ENCODE data around the gene CNGA2.

Gene CNGA2

GRCh38 chrX:151736685-151737084 is 2.1 kb downstream of the CNGA2 start:
- H3K9me3 ChIP-seq (ENCODE audit: low read length): no peaks in the 10 kb centered on the region
- H3K4me3 ChIP-seq (ENCODE audit: low read depth in 1 of 2, low read length in 2 of 2): no peak overlapping the region
- peaks cover 5 to 9% of the 10 kb centered on the region in 2 donors for H3K27me3 ChIP-seq (ENCODE audit: control insufficient read depth in 1 of 2, insufficient read depth in 2 of 2, low read length in 2 of 2)
- H3K36me3 ChIP-seq (ENCODE audit: insufficient read depth, low read length): no peaks in the 10 kb centered on the region
- H3K9ac ChIP-seq (ENCODE audit: low read length): no peak overlapping the region
- no peaks in the 10 kb centered on the region for H3K4me1 ChIP-seq (ENCODE audit: insufficient read depth, low read length)
- no peak overlapping the region for H3K27ac ChIP-seq (ENCODE audit: low read depth, low read length)

GRCh38 chrX:151737494-151737893 is 2.9 kb downstream of the CNGA2 start:
- Histone ChIP-seq H3K4me1 (ENCODE audit: insufficient read depth, low read length) (no peaks in the 10 kb centered on the region), H3K9ac (ENCODE audit: low read length) (no peak overlapping the region), H3K27me3 (ENCODE audit: control insufficient read depth in 1 of 2, insufficient read depth in 2 of 2, low read length in 2 of 2) (peaks cover 5% of the 10 kb centered on the region in 2 donors), H3K9me3 (ENCODE audit: low read length) (no peaks in the 10 kb centered on the region), H3K27ac (ENCODE audit: low read depth, low read length) (no peak overlapping the region), H3K4me3 (ENCODE audit: low read depth in 1 of 2, low read length in 2 of 2) (no peak overlapping the region), H3K36me3 (ENCODE audit: insufficient read depth, low read length) (no peaks in the 10 kb centered on the region)

GRCh38 chrX:151738751-151739150 is 4.2 kb downstream of the CNGA2 start:
- no peaks in the 10 kb centered on the region for H3K4me1 ChIP-seq (ENCODE audit: insufficient read depth, low read length)
- H3K9me3 ChIP-seq (ENCODE audit: low read length): no peaks in the 10 kb centered on the region
- H3K27ac ChIP-seq (ENCODE audit: low read depth, low read length): no peak overlapping the region
- H3K4me3 ChIP-seq (ENCODE audit: low read depth in 1 of 2, low read length in 2 of 2): no peak overlapping the region
- H3K9ac ChIP-seq (ENCODE audit: low read length): no peak overlapping the region
- peaks cover 5% of the 10 kb centered on the region in 2 donors for H3K27me3 ChIP-seq (ENCODE audit: control insufficient read depth in 1 of 2, insufficient read depth in 2 of 2, low read length in 2 of 2)
- no peaks in the 10 kb centered on the region for H3K36me3 ChIP-seq (ENCODE audit: insufficient read depth, low read length)

- Histone ChIP-seq H3K27ac (ENCODE audit: low read depth, low read length) (no peak overlapping the region), H3K9ac (ENCODE audit: low read length) (no peak overlapping the region), H3K9me3 (ENCODE audit: low read length) (no peaks in the 10 kb centered on the region), H3K4me3 (ENCODE audit: low read depth in 1 of 2, low read length in 2 of 2) (no peak overlapping the region), H3K4me1 (ENCODE audit: insufficient read depth, low read length) (no peaks in the 10 kb centered on the region), H3K36me3 (ENCODE audit: insufficient read depth, low read length) (no peaks in the 10 kb centered on the region), H3K27me3 (ENCODE audit: control insufficient read depth in 1 of 2, insufficient read depth in 2 of 2, low read length in 2 of 2) (peaks cover 0 to 5% of the 10 kb centered on the region in 2 donors)
These were observed 7.1 kb downstream of the CNGA2 start for GRCh38 chrX:151741606-151742005.

GRCh38 chrX:151742311-151742710 is 7.8 kb downstream of the CNGA2 start:
- Histone ChIP-seq H3K27ac (ENCODE audit: low read depth, low read length) (no peak overlapping the region), H3K27me3 (ENCODE audit: control insufficient read depth in 1 of 2, insufficient read depth in 2 of 2, low read length in 2 of 2) (peaks cover 0 to 5% of the 10 kb centered on the region in 2 donors), H3K4me1 (ENCODE audit: insufficient read depth, low read length) (no peaks in the 10 kb centered on the region), H3K9ac (ENCODE audit: low read length) (no peak overlapping the region), H3K36me3 (ENCODE audit: insufficient read depth, low read length) (no peaks in the 10 kb centered on the region), H3K9me3 (ENCODE audit: low read length) (no peaks in the 10 kb centered on the region), H3K4me3 (ENCODE audit: low read depth in 1 of 2, low read length in 2 of 2) (no peak overlapping the region)

GRCh38 chrX:151743651-151744470 is 9.3 kb downstream of the CNGA2 start:
- Histone ChIP-seq H3K27ac (ENCODE audit: low read depth, low read length) (no peak overlapping the region), H3K27me3 (ENCODE audit: control insufficient read depth in 1 of 2, insufficient read depth in 2 of 2, low read length in 2 of 2) (peaks cover 0 to 5% of the 10 kb centered on the region in 2 donors), H3K36me3 (ENCODE audit: insufficient read depth, low read length) (no peaks in the 10 kb centered on the region), H3K9ac (ENCODE audit: low read length) (no peak overlapping the region), H3K9me3 (ENCODE audit: low read length) (no peaks in the 10 kb centered on the region), H3K4me3 (ENCODE audit: low read depth in 1 of 2, low read length in 2 of 2) (no peak overlapping the region), H3K4me1 (ENCODE audit: insufficient read depth, low read length) (no peaks in the 10 kb centered on the region)

GRCh38 chrX:151745651-151746050 is 11.1 kb downstream of the CNGA2 start:
- H3K27me3 ChIP-seq (ENCODE audit: control insufficient read depth in 1 of 2, insufficient read depth in 2 of 2, low read length in 2 of 2): no peaks in the 10 kb centered on the region
- H3K27ac ChIP-seq (ENCODE audit: low read depth, low read length): no peak overlapping the region
- no peak overlapping the region for H3K9ac ChIP-seq (ENCODE audit: low read length)
- H3K9me3 ChIP-seq (ENCODE audit: low read length): no peaks in the 10 kb centered on the region
- H3K36me3 ChIP-seq (ENCODE audit: insufficient read depth, low read length): no peaks in the 10 kb centered on the region
- no peaks in the 10 kb centered on the region for H3K4me1 ChIP-seq (ENCODE audit: insufficient read depth, low read length)
- H3K4me3 ChIP-seq (ENCODE audit: low read depth in 1 of 2, low read length in 2 of 2): no peak overlapping the region

GRCh38 chrX:151746502-151746901 is 12.0 kb downstream of the CNGA2 start:
- Histone ChIP-seq H3K27me3 (ENCODE audit: control insufficient read depth in 1 of 2, insufficient read depth in 2 of 2, low read length in 2 of 2) (peaks cover 0 to 5% of the 10 kb centered on the region in 2 donors), H3K9me3 (ENCODE audit: low read length) (no peaks in the 10 kb centered on the region), H3K9ac (ENCODE audit: low read length) (no peak overlapping the region), H3K4me3 (ENCODE audit: low read depth in 1 of 2, low read length in 2 of 2) (no peak overlapping the region), H3K4me1 (ENCODE audit: insufficient read depth, low read length) (no peaks in the 10 kb centered on the region), H3K36me3 (ENCODE audit: insufficient read depth, low read length) (no peaks in the 10 kb centered on the region), H3K27ac (ENCODE audit: low read depth, low read length) (no peak overlapping the region)

GRCh38 chrX:151750511-151750910 is 16.0 kb downstream of the CNGA2 start:
- no peaks in the 10 kb centered on the region for H3K36me3 ChIP-seq (ENCODE audit: insufficient read depth, low read length)
- no peak overlapping the region for H3K9ac ChIP-seq (ENCODE audit: low read length)
- peaks cover 4 to 10% of the 10 kb centered on the region in 2 donors for H3K27me3 ChIP-seq (ENCODE audit: control insufficient read depth in 1 of 2, insufficient read depth in 2 of 2, low read length in 2 of 2)
- no peak overlapping the region for H3K27ac ChIP-seq (ENCODE audit: low read depth, low read length)
- H3K4me3 ChIP-seq (ENCODE audit: low read depth in 1 of 2, low read length in 2 of 2): no peak overlapping the region
- H3K9me3 ChIP-seq (ENCODE audit: low read length): no peaks in the 10 kb centered on the region
- no peaks in the 10 kb centered on the region for H3K4me1 ChIP-seq (ENCODE audit: insufficient read depth, low read length)

GRCh38 chrX:151752847-151753246 is 18.3 kb downstream of the CNGA2 start:
- no peaks in the 10 kb centered on the region for H3K36me3 ChIP-seq (ENCODE audit: insufficient read depth, low read length)
- no peaks in the 10 kb centered on the region for H3K9me3 ChIP-seq (ENCODE audit: low read length)
- H3K4me1 ChIP-seq (ENCODE audit: insufficient read depth, low read length): no peaks in the 10 kb centered on the region
- H3K9ac ChIP-seq (ENCODE audit: low read length): no peak overlapping the region
- no peak overlapping the region for H3K27ac ChIP-seq (ENCODE audit: low read depth, low read length)
- no peak overlapping the region for H3K4me3 ChIP-seq (ENCODE audit: low read depth in 1 of 2, low read length in 2 of 2)
- peaks cover 10 to 11% of the 10 kb centered on the region in 2 donors for H3K27me3 ChIP-seq (ENCODE audit: control insufficient read depth in 1 of 2, insufficient read depth in 2 of 2, low read length in 2 of 2)

- H3K27me3 ChIP-seq (ENCODE audit: control insufficient read depth in 1 of 2, insufficient read depth in 2 of 2, low read length in 2 of 2): peaks cover 10 to 11% of the 10 kb centered on the region in 2 donors
- H3K9ac ChIP-seq (ENCODE audit: low read length): no peak overlapping the region
- H3K4me1 ChIP-seq (ENCODE audit: insufficient read depth, low read length): no peaks in the 10 kb centered on the region
- no peak overlapping the region for H3K4me3 ChIP-seq (ENCODE audit: low read depth in 1 of 2, low read length in 2 of 2)
- no peak overlapping the region for H3K27ac ChIP-seq (ENCODE audit: low read depth, low read length)
- H3K36me3 ChIP-seq (ENCODE audit: insufficient read depth, low read length): no peaks in the 10 kb centered on the region
- no peaks in the 10 kb centered on the region for H3K9me3 ChIP-seq (ENCODE audit: low read length)
These were observed 18.9 kb downstream of the CNGA2 start for GRCh38 chrX:151753313-151754046.

Measured in muscle layer of colon (tissue), 2 donors.